Erythroblast (primary cell): Measurements from ENCODE around the gene SLC1A3.

Source experiments
- GATA1 ChIP-seq: IDR thresholded peaks from 2 replicates; pipeline ENCODE4 v1.6.1; 2011; ENCODE audit warnings: low read depth, mild to moderate bottlenecking, control low read depth, low read length, moderate library complexity
- POLR2A ChIP-seq: IDR thresholded peaks from 2 replicates; pipeline ENCODE4 v1.6.1; 2011; ENCODE audit warnings: mild to moderate bottlenecking, low read length

- TF ChIP-seq POLR2A (no peak), GATA1 (no peak)
These were observed 36.9 kb upstream of the SLC1A3 start for GRCh38 chr5:36569491-36569890.
